Endothelial cell of umbilical vein (primary cell): ENCODE data around the gene LHX6. TPM values are rescaled to one million over a fixed set of nuclear protein-coding genes. Genes with fewer than 3 reads are reported as not detected.

Experiments
- BruUV-seq: library from RNA; stranded (reverse); fragments of 400-500 nt; replicated peaks from 2 replicates; lab custom pipeline; 2021; lab: Mats Ljungman, UMichigan
- CTCF ChIA-PET: fragments of 300-600, 350-600 bp; sonication (Branson Sonifier 250); formaldehyde crosslinking; loops from one replicate; lab custom pipeline; 2021; ENCODE audit warnings: antibody characterized with exemption, inconsistent platforms; lab: Charles Lee
- POLR2A ChIA-PET: fragments of 300-600, 350-600 bp; sonication (Branson Sonifier 250); formaldehyde crosslinking; loops from one replicate; lab custom pipeline; 2021; ENCODE audit warnings: antibody characterized with exemption, inconsistent platforms; lab: Charles Lee
- DNase-seq: peaks from one replicate; pipeline ENCODE4 v3.0.0-alpha.2; 2011; ENCODE audit warnings: low read depth, low spot score
- FAIRE-seq: peaks from 2 replicates; lab custom pipeline; 2011; peaks lifted over from hg19 to GRCh38; lab: Jason Lieb, UNC
- H2AFZ ChIP-seq: 2 replicates; pipeline ENCODE4 v1.6.0; 2012; ENCODE audit warnings: low read depth, low read length, control low read depth, inconsistent platforms
- H3K27ac ChIP-seq: 2 replicates; pipeline ENCODE4 v1.5.1; 2011; ENCODE audit warnings: low read depth, mild to moderate bottlenecking, control low read depth, low read length, moderate library complexity; ENCODE audit not compliant: insufficient read depth
- H3K27me3 ChIP-seq, 2 experiments: 2 replicates each; pipeline versions ENCODE4 v1.6.0 to v1.6.1; 2011; ENCODE audit warnings: low read length in 2 of 2, mixed read lengths in 1 of 2; ENCODE audit not compliant: control insufficient read depth in 2 of 2, insufficient read depth in 2 of 2
- H3K36me3 ChIP-seq, 2 experiments: 2 replicates in 1 of 2; 3 replicates in 1 of 2; pipeline ENCODE4 v1.5.1; 2011; ENCODE audit warnings: low read length in 2 of 2, mild to moderate bottlenecking in 1 of 2, moderate library complexity in 1 of 2; ENCODE audit not compliant: control insufficient read depth in 2 of 2, insufficient read depth in 2 of 2; ENCODE audit errors: extremely low read depth in 1 of 2
- H3K4me1 ChIP-seq: 3 replicates; pipeline ENCODE4 v1.5.1; 2011; ENCODE audit warnings: mild to moderate bottlenecking, low read length; ENCODE audit not compliant: control insufficient read depth, insufficient read depth; ENCODE audit errors: extremely low read depth
- H3K4me2 ChIP-seq: 2 replicates; pipeline ENCODE4 v1.6.1; 2011; ENCODE audit warnings: low read length, control low read depth, mixed read lengths; ENCODE audit not compliant: insufficient read depth
- H3K4me3 ChIP-seq, 3 experiments: fragments of 200-600 bp in 1 of 3; sonication (generic), shearing (Covaris generic) in 1 of 3; replicated peaks in 1 of 3; 2 replicates each; pipeline ENCODE4 v1.5.1; 2011 to 2016; ENCODE audit warnings: control low read depth in 3 of 3, low read length in 3 of 3, mild to moderate bottlenecking in 2 of 3, inconsistent platforms in 1 of 3, low read depth in 1 of 3, moderate library complexity in 1 of 3; ENCODE audit not compliant: insufficient read depth in 1 of 3
- H3K79me2 ChIP-seq: 2 replicates; pipeline ENCODE4 v1.6.0; 2012; ENCODE audit warnings: low read length, inconsistent platforms; ENCODE audit not compliant: control insufficient read depth, insufficient read depth
- H3K9ac ChIP-seq: replicated peaks from 2 replicates; pipeline ENCODE3; 2011; ENCODE audit warnings: low read length, control low read depth; ENCODE audit not compliant: insufficient read depth; ENCODE audit errors: extremely low read depth
- H3K9me1 ChIP-seq: replicated peaks from 3 replicates; pipeline ENCODE4 v1.6.0; 2011; ENCODE audit warnings: mild to moderate bottlenecking, low read length; ENCODE audit not compliant: control insufficient read depth, insufficient read depth; ENCODE audit errors: extremely low read depth
- H3K9me3 ChIP-seq: replicated peaks from 2 replicates; pipeline ENCODE4 v1.5.1; 2012; ENCODE audit warnings: low read length, inconsistent platforms; ENCODE audit not compliant: control insufficient read depth, insufficient read depth
- H4K20me1 ChIP-seq: replicated peaks from 2 replicates; pipeline ENCODE3; 2011; ENCODE audit warnings: mild to moderate bottlenecking, low read length; ENCODE audit not compliant: control insufficient read depth, insufficient read depth; ENCODE audit errors: extremely low read depth
- CTCF ChIP-seq, 2 donors: IDR thresholded peaks; 1 replicate in 1 of 2; 2 replicates in 1 of 2; pipeline ENCODE4 v1.5.1; 2011; ENCODE audit warnings: low read length in 2 of 2, mild to moderate bottlenecking in 2 of 2, moderate library complexity in 2 of 2, control low read depth in 1 of 2, inconsistent platforms in 1 of 2, low read depth in 1 of 2; ENCODE audit not compliant: insufficient read depth in 1 of 2; ENCODE audit errors: extremely low read depth in 1 of 2
- EZH2 ChIP-seq: IDR thresholded peaks from 2 replicates; pipeline ENCODE4 v1.6.1; 2012; ENCODE audit warnings: borderline replicate concordance, low read depth, mild to moderate bottlenecking, moderate library complexity, low read length, inconsistent platforms; ENCODE audit not compliant: severe bottlenecking
- FOS ChIP-seq: IDR thresholded peaks from 2 replicates; pipeline ENCODE4 v1.6.1; 2011; ENCODE audit warnings: mild to moderate bottlenecking, low read length, moderate library complexity, borderline replicate concordance; ENCODE audit not compliant: insufficient read depth
- GATA2 ChIP-seq: IDR thresholded peaks from 2 replicates; pipeline ENCODE4 v1.7.0; 2011; ENCODE audit warnings: low read depth, mild to moderate bottlenecking, moderate library complexity, mixed read lengths, low read length; ENCODE audit not compliant: insufficient read length, insufficient read depth
- JUN ChIP-seq: IDR thresholded peaks from 2 replicates; pipeline ENCODE4 v1.6.1; 2011; ENCODE audit warnings: borderline replicate concordance, low read depth; ENCODE audit not compliant: insufficient read length, insufficient read depth
- MAX ChIP-seq: IDR thresholded peaks from 2 replicates; pipeline ENCODE4 v1.6.1; 2011; ENCODE audit not compliant: insufficient read depth, insufficient read length
- MYC ChIP-seq: IDR thresholded peaks from one replicate; pipeline ENCODE4 v1.6.1; 2011; ENCODE audit warnings: mild to moderate bottlenecking, low read depth, low read length
- POLR2A ChIP-seq: IDR thresholded peaks from 2 replicates; pipeline ENCODE4 v1.6.1; 2012; ENCODE audit warnings: low read depth, mild to moderate bottlenecking, control low read depth, low read length
- POLR2AphosphoS5 ChIP-seq: IDR thresholded peaks from 2 replicates; pipeline ENCODE4 v1.6.1; 2012; ENCODE audit warnings: low read depth, mild to moderate bottlenecking, control low read depth, low read length, moderate library complexity; ENCODE audit not compliant: insufficient read depth
- dilution Hi-C: fragments of 300-500 bp; cut with MboI; formaldehyde crosslinking; loops from one replicate; pipeline ENCODE4 v1.15.0; 2019; ENCODE audit warnings: low sequenced_read_pairs; ENCODE audit not compliant: extremely low pct_ligation_motif_present
- intact Hi-C: fragments of 100-400 bp; cut with micrococcal nuclease; formaldehyde crosslinking; loops from one replicate; pipeline ENCODE4 v1.10.0; 2022
- polyA plus RNA-seq, 4 experiments: library from polyadenylated mRNA; depleted of rRNA in 3 of 4; stranded (reverse) in 3 of 4; unstranded in 1 of 4; fragments of >200 nt; gene quantifications; 2 replicates each; pipeline versions ENCODE4 v1.2.1 to v1.2.3, GENCODE V29; 2011 to 2012; ENCODE audit warnings: missing spikeins in 1 of 4
- total RNA-seq: library from RNA; stranded (reverse); gene quantifications from 2 replicates; pipeline ENCODE4 v1.2.3, GENCODE V29; 2021

The LHX6 gene
- total and polyA plus RNA-seq, 2 donors (not counting 3 experiments of a cell fraction or from before 2014, with no cell fraction given), result 2.4 to 18.4 TPM

- H3K4me3 ChIP-seq, result no peak overlapping the region
- no peaks in the 10 kb centered on the region for H4K20me1 ChIP-seq
- H3K9ac ChIP-seq, result no peak overlapping the region
- intact Hi-C loops, result no loop called here
- peaks cover 3 to 13% of the 10 kb centered on the region in 2 experiments for H3K27me3 ChIP-seq
- DNase-seq (peak; percentile 18), FAIRE-seq (no peak)
- ChIA-PET CTCF (interaction anchor here (1.0 to 2.2 kb wide), 5 partner anchors 8 to 149 kb away, joined by 3 to 9 read pairs (median 3); no protein-coding TSS in a partner anchor), POLR2A (no interaction called here)
- dilution Hi-C loops, result no loop called here
- no peaks in the 10 kb centered on the region for H3K9me3 ChIP-seq
- BruUV-seq, result no TSS peak
- no peak overlapping the region for H3K4me2 ChIP-seq
- no peaks in the 10 kb centered on the region for H3K36me3 ChIP-seq
- no peak overlapping the region for H3K27ac ChIP-seq
- no peaks in the 10 kb centered on the region for H3K9me1 ChIP-seq
- TF ChIP-seq CTCF (IDR thresholded peaks at IDR 0.05; ENCODE audit: extremely low read depth in 1 of 2, insufficient read depth in 1 of 2, low read depth in 1 of 2, low read length in 2 of 2), result no peak
- TF ChIP-seq MAX, result no peak
- TF ChIP-seq JUN, result no peak
- TF ChIP-seq GATA2, result no peak
- TF ChIP-seq EZH2, result no peak
- TF ChIP-seq POLR2AphosphoS5, result no peak
- no peak for TF ChIP-seq MYC
- TF ChIP-seq POLR2A, result no peak
- no peak for TF ChIP-seq FOS
- no peak overlapping the region for H2AFZ ChIP-seq
- no peaks in the 10 kb centered on the region for H3K4me1 ChIP-seq
- no peaks in the 10 kb centered on the region for H3K79me2 ChIP-seq
These were observed 27.7 kb downstream of the LHX6 start for GRCh38 chr9:122200960-122201595.
